Stimulated activated CD4-positive, alpha-beta T cell treated with anti-CD3 and anti-CD28 coated beads, Interleukin-12 subunit alpha, Interleukin-12 subunit beta, amount 100 ng/mL, for 24 hours (primary cell): ENCODE results near the gene DMP1.
A peak's percentile ranks its signal among the peaks of the same experiment; 100 is the strongest.

Source experiments
- DNase-seq, 2 experiments: peaks; one replicate each; pipeline ENCODE4 v3.0.0-alpha.2; 2020; ENCODE audit warnings: low read depth in 2 of 2

The DMP1 gene, protein sequence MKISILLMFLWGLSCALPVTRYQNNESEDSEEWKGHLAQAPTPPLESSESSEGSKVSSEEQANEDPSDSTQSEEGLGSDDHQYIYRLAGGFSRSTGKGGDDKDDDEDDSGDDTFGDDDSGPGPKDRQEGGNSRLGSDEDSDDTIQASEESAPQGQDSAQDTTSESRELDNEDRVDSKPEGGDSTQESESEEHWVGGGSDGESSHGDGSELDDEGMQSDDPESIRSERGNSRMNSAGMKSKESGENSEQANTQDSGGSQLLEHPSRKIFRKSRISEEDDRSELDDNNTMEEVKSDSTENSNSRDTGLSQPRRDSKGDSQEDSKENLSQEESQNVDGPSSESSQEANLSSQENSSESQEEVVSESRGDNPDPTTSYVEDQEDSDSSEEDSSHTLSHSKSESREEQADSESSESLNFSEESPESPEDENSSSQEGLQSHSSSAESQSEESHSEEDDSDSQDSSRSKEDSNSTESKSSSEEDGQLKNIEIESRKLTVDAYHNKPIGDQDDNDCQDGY

DNA sequence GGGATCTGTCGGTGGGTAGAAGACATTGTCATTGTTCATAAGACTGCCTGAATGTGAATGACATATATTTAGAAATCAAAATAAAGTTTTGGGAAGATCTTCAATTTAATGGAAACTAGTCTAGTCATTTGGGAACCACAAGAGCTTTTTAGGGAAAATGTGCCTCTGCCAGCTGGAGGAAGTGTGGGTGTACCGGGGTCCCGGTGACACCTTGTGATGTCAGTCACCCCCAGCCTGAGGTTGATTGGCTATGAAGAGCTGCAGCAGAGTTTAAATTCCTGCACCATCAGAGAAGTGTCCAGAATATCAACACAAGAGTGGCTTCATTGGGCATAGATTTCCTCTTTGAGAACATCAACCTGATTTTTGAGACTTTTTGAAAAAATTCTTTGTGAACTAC, at the start of gene DMP1:
TSS of gene DMP1 (plus strand) at position 301 of the 400 bp plus-strand sequence. CDS start 6,213 bp downstream, outside the sequence.
- DNase-seq, result no peak

DNA sequence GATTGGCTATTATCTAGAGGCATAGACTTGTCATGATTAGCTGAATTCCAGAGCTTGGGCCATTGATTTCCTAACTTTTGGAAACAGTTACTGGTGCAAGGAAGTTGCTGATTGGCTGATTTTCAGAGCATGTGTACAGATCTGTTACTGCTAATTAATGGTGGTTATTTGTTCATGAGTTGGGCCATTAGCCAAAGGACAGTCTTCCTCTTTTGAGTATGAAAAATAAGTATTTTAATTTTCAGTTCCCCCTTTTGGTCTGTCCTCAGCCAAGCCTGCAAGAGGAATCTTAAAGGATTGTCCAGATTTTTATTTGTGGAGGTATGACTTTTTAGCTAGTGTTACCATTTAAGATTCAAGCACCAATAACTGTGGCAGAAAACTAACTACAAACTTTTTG, 48.7 kb upstream of the DMP1 start:
- no peak for DNase-seq

DNA sequence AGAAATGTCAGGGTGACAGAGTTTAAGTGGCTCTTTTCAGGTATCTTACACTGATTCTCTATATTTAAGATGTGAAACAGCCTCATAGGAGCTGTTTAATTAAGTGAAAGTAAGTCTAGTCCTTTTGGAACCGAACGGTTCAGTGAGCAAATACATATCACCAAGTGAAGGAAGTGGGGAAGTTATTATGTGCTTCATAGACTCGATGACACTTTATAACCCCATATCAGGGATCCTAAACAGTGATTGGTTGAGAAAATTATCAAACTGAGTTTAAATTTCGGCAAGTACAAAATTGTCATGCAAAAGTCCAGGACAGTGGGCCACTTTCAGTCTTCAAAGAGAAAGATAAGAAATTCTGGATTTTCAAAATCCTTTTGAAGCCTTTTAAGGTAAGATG, 41.9 kb upstream of the DMP1 start, which contains the start of gene DSPP:
TSS of gene DSPP (plus strand) at position 301 of the 400 bp plus-strand sequence. CDS start 2,380 bp downstream, outside the sequence.
- no peak for DNase-seq

DNA sequence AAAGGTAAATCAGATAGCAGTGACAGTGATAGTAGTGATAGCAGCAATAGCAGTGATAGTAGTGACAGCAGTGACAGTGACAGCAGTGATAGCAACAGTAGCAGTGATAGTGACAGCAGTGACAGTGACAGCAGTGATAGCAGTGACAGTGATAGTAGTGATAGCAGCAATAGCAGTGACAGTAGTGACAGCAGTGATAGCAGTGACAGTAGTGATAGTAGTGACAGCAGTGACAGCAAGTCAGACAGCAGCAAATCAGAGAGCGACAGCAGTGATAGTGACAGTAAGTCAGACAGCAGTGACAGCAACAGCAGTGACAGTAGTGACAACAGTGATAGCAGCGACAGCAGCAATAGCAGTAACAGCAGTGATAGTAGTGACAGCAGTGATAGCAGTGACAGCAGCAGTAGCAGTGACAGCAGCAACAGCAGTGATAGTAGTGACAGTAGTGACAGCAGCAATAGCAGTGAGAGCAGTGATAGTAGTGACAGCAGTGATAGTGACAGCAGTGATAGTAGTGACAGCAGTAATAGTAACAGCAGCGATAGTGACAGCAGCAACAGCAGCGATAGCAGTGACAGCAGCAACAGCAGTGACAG, 35.7 kb upstream of the DMP1 start:
- no peak for DNase-seq

DNA sequence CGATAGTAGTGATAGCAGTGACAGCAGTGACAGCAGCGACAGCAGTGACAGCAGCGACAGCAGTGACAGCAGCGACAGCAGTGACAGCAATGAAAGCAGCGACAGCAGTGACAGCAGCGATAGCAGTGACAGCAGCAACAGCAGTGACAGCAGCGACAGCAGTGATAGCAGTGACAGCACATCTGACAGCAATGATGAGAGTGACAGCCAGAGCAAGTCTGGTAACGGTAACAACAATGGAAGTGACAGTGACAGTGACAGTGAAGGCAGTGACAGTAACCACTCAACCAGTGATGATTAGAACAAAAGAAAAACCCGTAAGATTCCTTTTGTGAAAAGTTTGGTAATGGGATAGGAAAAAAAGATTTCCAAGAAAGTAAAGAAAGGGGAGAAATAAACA, 33.8 kb upstream of the DMP1 start:
- no peak for DNase-seq

DNA sequence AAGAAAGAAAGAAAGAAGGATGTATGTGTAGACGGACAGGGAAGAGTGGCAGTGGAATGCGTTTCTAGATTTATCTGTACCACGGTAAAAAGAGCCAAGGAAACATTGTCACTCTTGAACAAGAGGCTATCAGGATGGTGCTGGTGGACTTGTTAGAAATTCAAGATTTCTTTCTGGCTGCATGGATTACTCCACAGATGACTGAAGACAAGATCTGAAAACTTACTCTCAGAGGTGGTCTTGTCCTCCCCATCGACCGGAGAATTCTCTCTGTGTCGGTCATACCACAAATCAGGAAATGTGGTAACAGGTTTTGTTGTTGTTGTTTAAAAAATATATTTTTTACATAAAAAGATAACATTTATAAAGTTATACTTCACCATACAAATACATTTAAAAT, 30.0 kb upstream of the DMP1 start:
- no peak for DNase-seq

DNA sequence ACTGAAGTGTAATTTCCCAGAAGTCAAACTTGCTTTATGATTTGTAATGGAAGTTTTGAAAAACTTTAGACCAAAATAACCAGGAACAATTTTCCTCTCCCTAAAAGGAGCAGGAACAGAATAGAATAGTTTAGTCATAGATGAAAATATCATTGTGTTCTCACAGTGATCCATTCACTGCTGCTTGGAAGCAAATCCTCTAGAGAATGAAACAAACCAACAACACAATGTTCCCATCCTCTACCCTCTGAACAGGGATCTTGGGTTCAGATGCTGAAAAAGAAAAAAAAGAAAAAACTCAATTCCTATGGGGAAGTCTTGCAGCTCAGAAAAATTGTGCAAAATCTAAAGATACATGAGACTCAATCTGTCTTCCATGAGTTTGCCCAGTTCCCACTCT, 29.6 kb upstream of the DMP1 start:
- no peak for DNase-seq

DNA sequence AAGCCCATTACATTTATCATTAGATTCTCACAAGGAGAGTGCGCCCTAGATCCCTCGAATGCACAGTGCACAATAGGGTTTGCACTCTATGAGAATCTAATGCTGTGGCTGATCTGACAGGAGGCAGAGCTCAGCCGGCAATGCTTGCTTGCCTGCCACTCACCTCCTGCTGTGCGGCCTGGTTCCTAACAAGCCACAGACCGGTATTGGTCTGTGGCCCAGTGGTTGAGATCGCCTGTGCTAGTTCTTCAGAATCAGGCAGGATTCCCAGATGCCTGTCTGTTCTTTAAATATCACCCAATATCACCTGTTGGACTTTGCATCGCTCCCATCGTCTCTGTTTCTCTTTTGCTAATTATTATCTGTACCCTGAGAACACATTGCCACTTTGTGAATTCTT, 27.8 kb upstream of the DMP1 start:
- DNase-seq, result no peak

DNA sequence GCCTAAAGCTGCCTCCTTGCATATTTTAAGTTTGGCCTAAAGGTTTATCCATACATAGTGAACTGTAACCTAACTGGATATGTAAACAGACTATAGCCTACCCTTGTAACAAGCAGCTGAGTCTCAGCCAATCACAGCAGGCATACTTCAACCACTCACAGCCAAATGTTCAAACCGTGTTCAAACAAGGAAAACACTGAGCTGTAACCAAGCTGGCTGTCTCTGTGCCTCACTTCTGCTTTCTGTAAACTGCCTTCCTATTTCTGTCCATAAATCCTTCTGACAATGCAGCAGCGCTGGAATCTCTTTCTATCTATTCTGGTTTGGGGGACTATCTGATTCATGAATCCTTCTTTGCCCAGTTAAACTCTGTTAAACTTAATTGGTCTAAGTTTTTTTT, 25.4 kb upstream of the DMP1 start:
- DNase-seq, result no peak

DNA sequence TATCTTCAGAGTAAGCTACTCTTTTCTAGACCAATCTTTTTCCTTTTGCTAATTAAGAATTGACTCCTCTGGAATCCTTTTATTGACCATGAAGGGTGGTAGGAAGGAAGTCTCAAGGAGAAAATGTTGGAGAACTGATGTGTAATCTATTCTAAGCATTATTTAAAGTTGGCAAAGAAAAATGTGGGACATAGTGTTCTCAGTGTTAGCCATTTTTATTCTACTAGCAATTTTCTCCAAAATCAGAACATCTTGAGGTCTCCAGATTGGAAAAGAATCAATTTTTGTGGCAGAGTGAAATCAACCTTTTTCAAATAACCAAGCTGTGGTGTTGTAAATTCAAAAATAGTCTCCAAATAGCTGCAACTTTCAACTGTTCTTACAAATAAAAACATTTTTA, 18.4 kb upstream of the DMP1 start:
- DNase-seq, result no peak

DNA sequence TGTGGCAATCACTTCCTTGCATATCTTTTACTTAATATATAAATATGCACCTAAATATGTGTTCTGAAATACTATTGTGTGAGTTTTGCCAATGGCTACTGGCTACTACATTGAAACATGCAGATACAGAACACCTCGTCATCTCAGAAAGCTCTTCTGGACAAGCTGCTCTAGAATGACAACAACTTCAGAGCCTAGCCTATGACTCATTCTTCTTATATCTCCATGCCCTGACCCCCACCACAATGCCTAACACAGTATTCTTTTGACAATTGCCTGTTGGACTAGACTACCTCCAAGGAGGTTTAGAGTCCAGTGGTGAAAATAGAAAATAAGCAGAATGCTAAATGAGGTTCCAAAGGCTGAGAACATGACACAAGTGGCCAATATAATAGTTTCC, 17.6 kb upstream of the DMP1 start:
- no peak for DNase-seq

DNA sequence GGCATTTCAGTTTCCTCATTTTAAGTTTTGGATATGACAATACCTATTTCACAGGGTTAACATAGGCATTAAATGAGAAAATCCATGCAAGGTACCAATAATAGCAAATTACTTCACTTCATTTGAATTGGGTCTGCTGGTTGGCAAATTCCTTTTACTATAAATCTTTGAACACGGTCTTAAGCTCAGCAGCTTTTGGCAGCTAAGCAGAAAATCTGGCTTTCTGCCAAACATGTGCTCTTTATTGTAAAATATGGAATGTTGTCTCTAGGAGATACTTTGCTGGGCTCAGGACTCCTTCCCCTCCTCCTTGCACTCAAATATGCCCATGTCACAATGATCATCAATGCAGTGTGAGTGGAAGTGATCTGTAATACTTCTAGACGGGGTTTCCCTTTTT, 16.8 kb upstream of the DMP1 start:
- no peak for DNase-seq

DNA sequence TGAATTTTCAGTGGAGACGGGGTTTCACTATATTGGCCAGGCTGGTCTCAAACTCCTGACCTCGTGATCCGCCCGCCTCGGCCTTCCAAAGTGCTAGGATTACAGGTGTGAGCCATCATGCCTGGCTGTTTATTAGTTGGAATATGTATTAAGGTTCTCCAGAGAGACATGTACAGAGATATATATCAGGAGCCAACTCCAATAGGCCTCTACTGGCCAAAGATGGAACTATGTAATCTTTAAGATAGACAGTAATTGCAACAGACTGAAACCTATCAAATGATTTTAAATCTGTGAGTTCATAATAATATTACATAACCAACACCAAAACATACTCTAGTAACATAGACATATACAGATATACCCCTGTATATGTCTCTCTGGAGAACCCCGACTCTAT, 5.8 kb upstream of the DMP1 start:
- DNase-seq, result no peak

DNA sequence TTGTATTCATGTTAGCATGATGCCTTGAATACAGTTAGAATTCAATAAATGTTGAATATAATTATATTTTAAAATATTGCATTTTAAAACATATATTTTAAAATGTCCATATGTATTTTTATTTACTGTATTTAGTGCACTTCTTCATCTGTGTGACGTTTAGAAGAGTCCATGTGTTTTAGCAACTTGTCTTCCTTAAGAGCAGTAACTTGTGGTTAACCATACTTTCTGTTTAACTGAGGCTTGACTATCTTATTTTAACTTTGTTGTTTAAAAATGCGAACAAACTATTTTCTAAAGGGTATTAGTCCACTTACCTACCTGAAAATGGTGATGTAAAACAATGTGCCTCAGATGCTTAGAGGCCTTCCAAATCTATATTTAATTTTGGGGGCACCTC, 858 bp downstream of the DMP1 start:
- no peak for DNase-seq

DNA sequence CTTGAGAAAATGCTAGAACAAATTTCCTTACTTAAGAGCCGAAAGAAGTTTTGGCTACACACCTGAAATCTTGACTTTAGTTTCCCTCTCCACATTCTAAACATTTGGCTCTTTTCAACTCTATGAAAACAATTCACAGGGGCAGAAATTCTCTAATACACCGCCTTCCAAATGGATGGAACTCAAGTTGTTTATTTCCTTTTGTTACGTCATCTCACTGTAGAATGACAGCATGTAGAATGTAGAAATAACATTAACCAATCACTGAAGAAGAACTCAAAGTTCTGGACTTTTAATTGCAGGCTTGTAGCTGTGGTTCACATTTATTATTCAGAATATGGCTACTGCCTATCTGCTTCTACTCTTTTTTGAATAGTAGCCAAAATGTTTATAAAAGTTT, 1.9 kb downstream of the DMP1 start:
- DNase-seq, result no peak

DNA sequence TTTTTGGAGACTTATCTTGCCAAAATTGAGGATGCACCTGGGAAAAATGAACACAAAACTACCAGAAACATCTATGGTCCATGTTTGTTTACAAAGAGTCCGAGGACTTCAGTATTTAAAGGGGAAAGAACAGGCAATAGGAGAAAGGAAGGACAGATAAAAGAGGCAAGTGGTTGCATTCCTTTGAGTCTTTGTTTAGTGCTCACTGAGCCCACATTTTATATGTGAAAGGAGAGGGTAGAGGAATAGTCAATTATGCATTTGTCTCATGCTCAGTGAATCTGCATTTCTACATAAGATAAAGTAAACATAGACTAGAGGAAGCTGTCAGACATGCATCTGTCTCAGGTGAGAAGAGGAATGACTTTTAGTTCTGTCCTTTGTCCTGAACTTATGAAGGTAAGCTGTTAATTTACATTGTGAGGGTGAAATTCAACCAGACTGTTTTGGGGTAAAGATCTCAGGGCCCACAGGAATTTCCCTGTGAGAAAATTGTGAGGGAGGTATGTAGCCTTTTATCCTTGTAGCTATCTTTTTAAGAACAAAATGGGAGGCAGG, 4.5 kb downstream of the DMP1 start:
- DNase-seq, result no peak

DNA sequence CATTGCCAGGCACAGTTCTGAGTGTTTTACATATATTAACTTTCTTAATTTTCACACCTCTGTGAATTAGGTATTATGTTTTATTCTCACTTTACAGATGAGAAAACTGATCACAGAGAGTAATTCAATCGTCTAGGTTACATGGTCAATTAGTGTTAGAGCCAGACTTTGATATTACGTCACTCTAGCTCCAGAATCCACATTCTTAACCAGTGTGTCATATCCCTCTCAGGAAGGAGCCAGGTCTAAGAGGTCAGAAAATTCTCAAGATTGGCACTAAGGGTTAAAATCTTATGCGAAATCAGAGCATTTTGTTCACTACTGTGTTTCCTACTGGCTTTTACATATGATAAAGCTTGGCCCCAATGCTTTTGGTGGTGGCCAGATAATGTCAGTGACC, 7.4 kb downstream of the DMP1 start:
- no peak for DNase-seq

DNA sequence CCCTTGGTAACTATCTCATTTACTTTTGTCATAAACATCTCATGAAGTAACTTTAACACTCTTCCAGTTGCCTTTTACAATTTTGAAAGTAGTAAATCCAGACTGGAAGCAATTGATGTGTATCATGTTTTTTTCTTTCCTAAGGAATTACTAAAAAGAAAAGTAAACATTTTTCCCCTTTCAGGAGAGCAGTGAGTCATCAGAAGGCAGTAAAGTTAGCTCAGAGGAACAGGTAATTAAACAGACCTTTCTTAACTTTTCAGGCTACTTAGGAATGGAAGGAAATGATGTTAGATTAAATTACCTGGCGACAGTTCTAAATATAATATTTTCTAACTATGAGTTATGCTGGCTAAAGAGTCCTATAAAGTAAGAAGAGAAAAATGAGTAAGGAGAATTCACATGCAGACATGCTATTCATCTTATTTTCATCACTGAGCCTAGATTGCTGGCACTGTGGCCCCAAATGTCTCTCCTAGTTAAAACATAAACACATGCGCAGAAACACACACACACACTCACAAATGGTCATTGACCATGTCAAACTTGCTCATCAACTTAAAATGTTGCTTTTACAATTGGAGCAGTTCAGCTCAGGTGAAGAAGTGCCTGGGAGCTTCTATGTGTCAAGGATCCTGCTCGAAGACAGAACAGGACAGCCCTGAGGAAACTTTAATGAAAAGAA, 9.3 kb downstream of the DMP1 start:
- no peak for DNase-seq

DNA sequence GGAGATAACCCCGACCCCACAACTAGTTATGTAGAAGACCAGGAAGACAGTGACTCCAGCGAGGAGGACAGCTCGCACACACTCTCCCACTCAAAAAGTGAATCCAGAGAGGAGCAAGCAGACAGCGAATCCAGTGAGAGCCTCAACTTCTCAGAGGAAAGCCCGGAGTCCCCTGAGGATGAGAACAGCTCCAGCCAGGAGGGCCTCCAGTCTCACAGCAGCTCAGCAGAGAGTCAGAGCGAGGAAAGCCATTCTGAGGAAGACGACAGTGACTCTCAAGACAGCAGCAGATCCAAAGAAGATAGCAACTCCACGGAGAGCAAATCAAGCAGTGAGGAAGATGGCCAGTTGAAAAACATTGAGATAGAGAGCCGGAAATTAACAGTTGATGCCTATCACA, 12.8 kb downstream of the DMP1 start:
- DNase-seq, result no peak

DNA sequence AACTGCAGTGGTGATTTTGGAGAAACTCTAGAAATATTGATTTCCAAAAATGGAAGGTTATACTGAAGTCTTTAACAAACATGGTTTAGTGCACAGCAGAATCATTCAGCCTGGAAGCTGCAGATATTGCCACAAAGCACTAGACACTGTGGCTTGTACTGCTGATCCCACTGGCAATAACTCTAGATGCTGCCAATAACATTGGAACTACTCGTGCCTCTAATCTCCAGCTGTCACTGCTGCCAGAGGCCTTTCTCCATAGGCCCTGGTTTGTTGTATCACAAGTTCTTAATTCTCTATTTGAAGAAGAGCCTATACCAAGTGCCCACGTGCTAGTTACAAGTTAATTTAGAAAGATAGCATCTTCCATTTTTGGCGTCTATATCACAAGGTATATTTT, 19.3 kb downstream of the DMP1 start:
- DNase-seq, result no peak

DNA sequence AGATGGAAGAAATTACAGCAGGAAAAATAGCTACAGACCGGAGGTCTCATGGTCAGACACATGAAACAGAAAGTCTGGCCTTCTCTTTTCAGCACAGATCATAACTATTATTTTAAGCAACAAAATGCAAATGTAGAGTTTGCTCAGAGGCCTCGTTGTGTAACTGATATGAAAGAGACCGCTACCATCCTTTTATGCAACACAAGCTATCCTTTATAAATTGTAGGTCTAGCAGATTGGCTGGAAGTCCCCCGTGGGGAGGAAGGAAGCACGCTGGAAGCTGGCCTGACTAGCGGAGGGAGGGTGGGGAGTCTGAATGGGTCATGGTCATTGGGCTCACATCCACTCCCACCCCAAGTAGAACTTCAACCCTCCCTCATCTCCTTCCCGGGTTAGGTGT, 27.7 kb downstream of the DMP1 start:
- no peak for DNase-seq

DNA sequence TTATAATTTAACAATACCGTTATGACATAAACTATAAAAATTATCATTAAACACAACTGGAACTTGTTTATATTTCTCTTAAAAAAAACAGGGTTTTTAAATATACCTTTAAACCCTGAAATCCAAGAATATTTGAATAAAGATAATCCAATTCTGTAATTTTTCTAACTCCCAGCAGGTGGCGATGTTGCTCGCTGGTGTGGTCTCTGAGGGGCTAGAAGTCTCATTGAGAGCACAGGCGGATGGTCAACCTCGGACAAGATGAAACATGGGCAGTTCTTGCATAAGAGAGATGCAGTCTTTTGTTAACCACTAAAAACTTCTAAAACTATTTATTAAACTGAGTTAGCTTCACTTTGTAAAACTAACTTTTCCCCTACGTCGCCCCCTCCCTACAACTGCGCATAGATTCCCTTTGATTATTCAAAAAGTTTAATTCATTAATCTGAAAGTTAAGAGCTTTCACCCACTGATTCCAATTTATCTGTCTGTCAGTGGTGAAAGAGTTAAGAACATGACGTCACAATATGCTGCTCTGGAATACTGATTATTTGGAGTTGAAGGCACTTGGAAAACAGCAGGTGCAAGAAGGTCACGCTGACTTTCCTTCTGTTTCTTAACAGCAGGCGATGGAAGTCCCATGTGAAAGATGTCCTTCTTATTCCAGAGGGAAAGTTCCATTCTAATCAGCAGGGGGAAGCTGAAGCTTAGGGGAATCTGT, 29.5 kb downstream of the DMP1 start:
- DNase-seq, result peak in 1 of 2 experiments; percentile 8
